HFFc6 (cell line): Measurements from ENCODE around the gene LEUTX. TPM values are rescaled to one million over a fixed set of nuclear protein-coding genes. Genes with fewer than 3 reads are reported as not detected.
"Not testable (repeated sequence)": the region's sequence is repeated elsewhere in the genome, so short reads cannot be mapped to it uniquely, and the experiment has no call there.

ENCODE experiments used
- DNase-seq: peaks from one replicate; pipeline ENCODE4 v3.0.0-alpha.2; 2018
- H3K27ac Mint-ChIP-seq: 2 replicates; pipeline ENCODE4 v1.8.0; 2020; ENCODE audit warnings: mild to moderate bottlenecking, mixed read lengths
- H3K27me3 Mint-ChIP-seq: 2 replicates; pipeline ENCODE4 v1.8.0; 2021; ENCODE audit warnings: mild to moderate bottlenecking, moderate library complexity, mixed read lengths; ENCODE audit not compliant: insufficient read depth
- H3K36me3 Mint-ChIP-seq: 2 replicates; pipeline ENCODE4 v1.8.0; 2021; ENCODE audit warnings: low read depth, mixed read lengths
- H3K4me1 Mint-ChIP-seq: 2 replicates; pipeline ENCODE4 v1.8.0; 2020; ENCODE audit warnings: low read depth, mixed read lengths
- H3K4me3 Mint-ChIP-seq: 2 replicates; pipeline ENCODE4 v1.8.0; 2020; ENCODE audit warnings: mild to moderate bottlenecking, moderate library complexity, mixed read lengths
- H3K9me3 Mint-ChIP-seq: 2 replicates; pipeline ENCODE4 v1.8.0; 2020; ENCODE audit warnings: mild to moderate bottlenecking, mixed read lengths
- total RNA-seq, 6 experiments: library from RNA; stranded (reverse); fragmentation: NEBNext Ultra II Directional; extraction: Animal tissue kit (Norgen Biotek cat#: 25700); gene quantifications; 2 replicates in 1 of 6; 3 replicates in 5 of 6; pipeline ENCODE4 v1.2.3, GENCODE V29; 2021
- TF ChIP-seq, protein P1 (sequence below): fragments of 200-600 bp; sonication (generic); IDR thresholded peaks from 2 replicates; pipeline ENCODE4 v1.5.0; 2021; ENCODE audit warnings: antibody characterized with exemption, mild to moderate bottlenecking

Gene LEUTX
- total RNA-seq, 6 experiments from 2014 or later: not detected

DNA sequence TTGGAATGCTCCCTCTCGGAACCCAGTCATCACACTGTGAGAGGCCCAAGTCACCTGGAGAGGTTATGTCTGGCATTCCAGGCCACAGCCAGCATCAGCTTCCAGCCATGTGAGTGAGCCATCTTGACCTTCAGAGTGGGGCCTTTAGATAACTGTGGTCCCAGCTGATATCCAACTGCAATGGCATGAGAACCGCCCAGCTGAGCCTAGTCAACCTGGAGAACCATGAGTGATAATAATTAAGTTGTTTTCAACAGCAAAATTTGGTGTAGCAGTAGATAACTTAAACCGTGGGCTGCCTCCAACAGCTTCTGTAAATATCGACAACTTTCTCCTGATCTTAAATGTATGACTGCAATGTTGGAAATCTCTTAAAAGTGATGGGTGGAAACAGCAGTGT, 30.7 kb downstream of the LEUTX start:
- no peak for DNase-seq
- Mint-ChIP-seq H3K4me3 (no peak overlapping the region), H3K36me3 (no peaks in the 10 kb centered on the region), H3K27ac (no peak overlapping the region), H3K27me3 (peaks cover 6% of the 10 kb centered on the region), H3K9me3 (peaks cover 4% of the 10 kb centered on the region; the same call in 1 of the 2 replicates), H3K4me1 (no peaks in the 10 kb centered on the region)
- TF ChIP-seq, protein P1, sequence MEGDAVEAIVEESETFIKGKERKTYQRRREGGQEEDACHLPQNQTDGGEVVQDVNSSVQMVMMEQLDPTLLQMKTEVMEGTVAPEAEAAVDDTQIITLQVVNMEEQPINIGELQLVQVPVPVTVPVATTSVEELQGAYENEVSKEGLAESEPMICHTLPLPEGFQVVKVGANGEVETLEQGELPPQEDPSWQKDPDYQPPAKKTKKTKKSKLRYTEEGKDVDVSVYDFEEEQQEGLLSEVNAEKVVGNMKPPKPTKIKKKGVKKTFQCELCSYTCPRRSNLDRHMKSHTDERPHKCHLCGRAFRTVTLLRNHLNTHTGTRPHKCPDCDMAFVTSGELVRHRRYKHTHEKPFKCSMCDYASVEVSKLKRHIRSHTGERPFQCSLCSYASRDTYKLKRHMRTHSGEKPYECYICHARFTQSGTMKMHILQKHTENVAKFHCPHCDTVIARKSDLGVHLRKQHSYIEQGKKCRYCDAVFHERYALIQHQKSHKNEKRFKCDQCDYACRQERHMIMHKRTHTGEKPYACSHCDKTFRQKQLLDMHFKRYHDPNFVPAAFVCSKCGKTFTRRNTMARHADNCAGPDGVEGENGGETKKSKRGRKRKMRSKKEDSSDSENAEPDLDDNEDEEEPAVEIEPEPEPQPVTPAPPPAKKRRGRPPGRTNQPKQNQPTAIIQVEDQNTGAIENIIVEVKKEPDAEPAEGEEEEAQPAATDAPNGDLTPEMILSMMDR: no peak

DNA sequence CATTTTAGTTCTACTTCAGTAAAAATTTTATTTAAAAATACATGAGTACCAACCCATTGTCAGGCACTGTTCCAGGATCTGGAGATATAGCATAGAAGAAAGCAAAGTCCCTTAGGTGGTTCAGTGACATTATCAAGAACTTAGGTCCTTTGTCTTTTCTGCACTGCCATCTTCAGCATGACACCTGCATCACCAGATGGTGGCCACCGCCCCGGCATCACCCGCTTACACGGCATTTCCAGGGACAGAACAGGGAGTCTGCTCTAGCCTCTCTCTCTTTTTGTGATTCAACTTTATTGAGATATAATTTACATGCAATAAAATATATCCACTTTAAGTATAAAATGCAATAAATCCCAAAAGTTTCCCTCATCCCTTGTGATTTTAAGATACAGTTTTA, 31.8 kb downstream of the LEUTX start:
- no peak overlapping the region for H3K27ac Mint-ChIP-seq
- TF ChIP-seq, protein P1: no peak
- no peak for DNase-seq
- H3K4me1 Mint-ChIP-seq: peaks cover 4% of the 10 kb centered on the region; the same call in 1 of the 2 replicates
- H3K36me3 Mint-ChIP-seq: no peaks in the 10 kb centered on the region
- no peak overlapping the region for H3K4me3 Mint-ChIP-seq
- H3K9me3 Mint-ChIP-seq: peaks cover 4% of the 10 kb centered on the region; the same call in 1 of the 2 replicates
- H3K27me3 Mint-ChIP-seq: peaks cover 4% of the 10 kb centered on the region

DNA sequence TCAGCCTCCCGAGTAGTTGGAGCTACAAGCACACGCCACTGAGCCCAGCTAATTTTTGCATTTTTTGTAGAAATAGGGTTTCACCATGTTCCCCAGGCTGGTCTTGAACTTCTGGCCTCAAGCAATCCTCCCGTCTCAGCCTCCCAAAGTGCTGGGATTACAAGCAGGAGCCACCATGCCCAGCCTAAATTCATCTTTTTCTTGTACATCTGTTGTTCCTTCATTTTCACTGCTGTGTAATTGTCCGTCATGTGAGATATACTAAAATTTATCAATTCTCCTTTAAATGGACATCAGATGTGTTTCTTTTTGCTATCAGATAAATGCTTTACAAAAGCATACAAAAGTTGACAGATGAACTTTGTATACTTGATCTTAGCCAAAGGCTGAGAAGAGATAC, 32.4 kb downstream of the LEUTX start:
- Mint-ChIP-seq H3K36me3 (no peaks in the 10 kb centered on the region), H3K9me3 (peaks cover 4% of the 10 kb centered on the region; the same call in 1 of the 2 replicates), H3K27me3 (no peaks in the 10 kb centered on the region; the same call in none of the 2 replicates), H3K4me1 (peaks cover 4% of the 10 kb centered on the region; the same call in 1 of the 2 replicates), H3K4me3 (no peak overlapping the region), H3K27ac (no peak overlapping the region)
- no peak for DNase-seq
- TF ChIP-seq, protein P1: no peak

DNA sequence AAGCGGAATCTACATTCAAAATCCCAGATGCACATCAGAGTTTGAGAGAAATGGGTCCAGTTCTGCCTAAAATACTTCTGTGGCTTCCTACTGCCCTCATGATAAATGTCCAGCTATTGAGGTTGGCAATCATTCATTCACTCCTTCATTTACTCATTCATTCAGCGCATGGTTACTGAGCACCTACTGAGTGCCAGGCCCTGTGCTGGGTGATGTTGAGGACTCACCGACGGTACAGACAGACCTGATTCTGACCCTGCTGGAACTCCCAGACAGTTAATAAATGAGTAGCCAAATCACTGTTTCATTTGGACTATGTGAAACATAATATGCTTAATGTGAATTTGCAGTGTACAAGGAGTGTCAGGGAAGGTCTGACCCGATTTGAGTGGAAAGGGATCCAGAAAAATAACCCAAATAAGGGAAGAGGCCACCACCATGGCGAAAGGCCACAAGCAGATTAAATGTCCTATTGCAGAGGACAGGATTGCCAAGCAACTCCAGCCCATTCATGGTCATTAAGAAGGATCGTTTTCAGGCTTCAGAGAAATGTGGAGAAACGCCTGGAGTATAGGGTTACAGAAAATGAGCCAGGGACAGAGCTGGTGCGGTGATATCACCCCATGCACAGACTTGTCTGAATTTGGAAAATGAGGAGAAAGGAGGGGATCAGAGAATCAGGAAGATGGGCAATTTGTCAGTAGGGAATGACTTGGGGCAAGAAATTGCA, 34.8 kb downstream of the LEUTX start:
- no peak for DNase-seq
- no peak overlapping the region for H3K4me3 Mint-ChIP-seq
- peaks cover 4% of the 10 kb centered on the region; the same call in 1 of the 2 replicates for H3K9me3 Mint-ChIP-seq
- no peak overlapping the region for H3K27ac Mint-ChIP-seq
- H3K27me3 Mint-ChIP-seq: no peaks in the 10 kb centered on the region; the same call in none of the 2 replicates
- no peaks in the 10 kb centered on the region for H3K36me3 Mint-ChIP-seq
- TF ChIP-seq, protein P1: no peak
- H3K4me1 Mint-ChIP-seq: peaks cover 4% of the 10 kb centered on the region; the same call in 1 of the 2 replicates

DNA sequence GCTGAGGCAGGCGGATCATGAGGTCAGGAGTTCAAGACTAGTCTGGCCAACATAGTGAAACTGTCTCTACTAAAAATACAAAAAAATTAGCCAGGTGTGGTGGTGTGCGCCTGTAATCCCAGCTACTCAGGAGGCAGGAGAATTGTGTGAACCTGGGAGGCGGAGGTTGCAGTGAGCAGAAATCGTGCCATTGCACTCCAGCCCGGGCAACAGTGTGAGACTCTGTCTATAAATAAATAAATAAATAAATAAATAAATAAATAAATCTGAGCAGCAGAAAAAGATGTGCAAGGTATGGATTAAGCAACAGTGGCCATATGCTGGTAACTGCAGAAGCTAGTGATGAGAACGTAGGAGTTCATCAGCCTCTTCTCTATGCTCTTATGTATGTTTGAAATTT, 35.5 kb downstream of the LEUTX start:
- not testable (repeated sequence) for H3K4me3 Mint-ChIP-seq, H3K4me1 Mint-ChIP-seq, H3K27ac Mint-ChIP-seq, H3K9me3 Mint-ChIP-seq, H3K36me3 Mint-ChIP-seq, DNase-seq, H3K27me3 Mint-ChIP-seq

DNA sequence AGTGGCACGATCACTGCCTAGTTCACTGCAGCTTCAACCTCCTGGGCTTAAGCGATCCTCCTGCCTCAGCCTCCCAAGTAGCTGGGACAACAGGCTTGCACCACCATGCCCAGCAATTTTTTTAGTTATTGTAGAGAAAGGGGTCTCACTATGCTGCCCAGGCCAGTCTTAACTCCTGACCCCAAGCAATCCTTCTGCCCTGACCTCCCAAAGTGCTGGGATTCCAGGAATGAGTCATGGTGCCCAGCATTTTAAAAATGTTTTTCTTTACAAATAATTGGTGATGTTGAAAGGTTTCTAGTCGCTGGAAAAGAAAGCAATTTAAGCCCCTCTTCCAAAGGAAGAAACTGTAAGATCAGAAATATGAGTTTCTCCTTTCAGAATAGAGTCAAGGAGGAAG, 35.9 kb downstream of the LEUTX start:
- no peaks in the 10 kb centered on the region for H3K36me3 Mint-ChIP-seq
- no peaks in the 10 kb centered on the region; the same call in 1 of the 2 replicates for H3K9me3 Mint-ChIP-seq
- H3K4me1 Mint-ChIP-seq: peaks cover 4% of the 10 kb centered on the region; the same call in 1 of the 2 replicates

More for the DNA sequence above, 35.9 kb downstream of the LEUTX start:
- TF ChIP-seq, protein P1: no peak
- no peak overlapping the region for H3K27ac Mint-ChIP-seq
- H3K4me3 Mint-ChIP-seq: no peak overlapping the region
- no peak for DNase-seq
- no peaks in the 10 kb centered on the region; the same call in 1 of the 2 replicates for H3K27me3 Mint-ChIP-seq
